Peyer's patch (tissue), 4 donors: Measurements from ENCODE around the gene EEFSEC.

ENCODE experiments used
- POLR2A ChIP-seq, 2 donors: fragments of 450-650 bp; IDR thresholded peaks; one replicate each; pipeline ENCODE4 v1.5.1; 2017; ENCODE audit warnings: antibody characterized with exemption in 2 of 2, mild to moderate bottlenecking in 2 of 2, moderate library complexity in 2 of 2
- TF ChIP-seq, protein P1 (sequence below), 6 experiments: fragments of 450-650 bp in 4 of 6; fragments of 200-600 bp in 2 of 6; sonication (generic) in 1 of 6; IDR thresholded peaks; one replicate each; pipeline ENCODE4 v1.5.1; 2017 to 2019; ENCODE audit warnings: antibody characterized with exemption in 6 of 6, mild to moderate bottlenecking in 3 of 6, moderate library complexity in 1 of 6

- TF ChIP-seq, protein P1, sequence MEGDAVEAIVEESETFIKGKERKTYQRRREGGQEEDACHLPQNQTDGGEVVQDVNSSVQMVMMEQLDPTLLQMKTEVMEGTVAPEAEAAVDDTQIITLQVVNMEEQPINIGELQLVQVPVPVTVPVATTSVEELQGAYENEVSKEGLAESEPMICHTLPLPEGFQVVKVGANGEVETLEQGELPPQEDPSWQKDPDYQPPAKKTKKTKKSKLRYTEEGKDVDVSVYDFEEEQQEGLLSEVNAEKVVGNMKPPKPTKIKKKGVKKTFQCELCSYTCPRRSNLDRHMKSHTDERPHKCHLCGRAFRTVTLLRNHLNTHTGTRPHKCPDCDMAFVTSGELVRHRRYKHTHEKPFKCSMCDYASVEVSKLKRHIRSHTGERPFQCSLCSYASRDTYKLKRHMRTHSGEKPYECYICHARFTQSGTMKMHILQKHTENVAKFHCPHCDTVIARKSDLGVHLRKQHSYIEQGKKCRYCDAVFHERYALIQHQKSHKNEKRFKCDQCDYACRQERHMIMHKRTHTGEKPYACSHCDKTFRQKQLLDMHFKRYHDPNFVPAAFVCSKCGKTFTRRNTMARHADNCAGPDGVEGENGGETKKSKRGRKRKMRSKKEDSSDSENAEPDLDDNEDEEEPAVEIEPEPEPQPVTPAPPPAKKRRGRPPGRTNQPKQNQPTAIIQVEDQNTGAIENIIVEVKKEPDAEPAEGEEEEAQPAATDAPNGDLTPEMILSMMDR (IDR thresholded peaks at IDR 0.05) = no peak
- TF ChIP-seq POLR2A (IDR thresholded peaks at IDR 0.05) = no peak
Measured at GRCh38 chr3:128111147-128111546, 42.1 kb upstream of the EEFSEC start.
